NCI-H1105 (cell line): ENCODE measurements around the gene SPAG16.

ENCODE experiments used
- DNase-seq: peaks from one replicate; lab custom pipeline; 2025; lab: John Stamatoyannopoulos, UW

SPAG16 gene

GRCh38 chr2:213411582-213412289, 127.5 kb downstream of the SPAG16 start:
- no peak for DNase-seq

- DNase-seq: no peak
Measured at GRCh38 chr2:213415093-213415492, 130.8 kb downstream of the SPAG16 start.

- DNase-seq: no peak
Measured at GRCh38 chr2:213416832-213417231, 132.6 kb downstream of the SPAG16 start.

GRCh38 chr2:213419980-213420379, 135.7 kb downstream of the SPAG16 start:
- DNase-seq: no peak

GRCh38 chr2:213420828-213421385, 136.6 kb downstream of the SPAG16 start:
- no peak for DNase-seq

DNA sequence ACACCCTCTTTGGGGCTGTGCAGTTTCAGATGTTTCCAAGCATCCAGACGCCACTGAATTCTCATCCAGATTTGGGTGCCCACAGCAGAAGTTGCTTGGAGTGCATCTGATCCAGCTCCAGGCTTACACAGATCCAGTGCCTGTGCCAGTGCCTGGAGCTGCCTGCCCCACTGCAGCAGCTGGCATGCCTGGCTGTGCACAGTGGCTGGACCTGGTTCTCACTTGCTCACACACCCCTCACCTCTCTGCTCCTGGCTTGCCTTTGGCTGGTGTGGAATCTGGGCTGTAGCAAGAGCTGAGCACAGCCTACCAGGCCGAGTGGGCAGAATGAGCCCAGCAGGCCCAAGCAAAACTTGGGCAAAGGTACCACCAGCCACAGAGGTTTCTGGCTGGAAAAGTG, 137.9 kb downstream of the SPAG16 start:
- DNase-seq: no peak

DNA sequence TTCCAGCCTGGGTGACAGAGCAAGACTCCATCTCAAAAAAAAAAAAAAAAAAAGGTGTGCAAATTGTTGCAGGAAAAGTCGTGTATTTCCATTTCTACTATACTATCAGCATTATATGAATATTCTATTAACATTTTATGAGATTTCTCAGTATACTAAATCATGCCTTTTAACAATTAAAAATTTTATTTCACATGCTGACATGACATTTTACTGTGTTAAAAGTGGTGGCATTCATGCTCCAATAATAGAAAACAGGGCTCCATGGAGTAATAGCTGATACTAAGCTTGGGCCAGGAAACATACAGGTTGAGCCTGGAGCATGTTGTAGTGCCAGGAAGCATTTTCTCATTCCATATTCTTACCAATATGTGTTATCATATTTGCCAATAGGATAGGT, 141.4 kb downstream of the SPAG16 start:
- DNase-seq: no peak

- no peak for DNase-seq
Measured at GRCh38 chr2:213429516-213429915, 145.3 kb downstream of the SPAG16 start.

DNA sequence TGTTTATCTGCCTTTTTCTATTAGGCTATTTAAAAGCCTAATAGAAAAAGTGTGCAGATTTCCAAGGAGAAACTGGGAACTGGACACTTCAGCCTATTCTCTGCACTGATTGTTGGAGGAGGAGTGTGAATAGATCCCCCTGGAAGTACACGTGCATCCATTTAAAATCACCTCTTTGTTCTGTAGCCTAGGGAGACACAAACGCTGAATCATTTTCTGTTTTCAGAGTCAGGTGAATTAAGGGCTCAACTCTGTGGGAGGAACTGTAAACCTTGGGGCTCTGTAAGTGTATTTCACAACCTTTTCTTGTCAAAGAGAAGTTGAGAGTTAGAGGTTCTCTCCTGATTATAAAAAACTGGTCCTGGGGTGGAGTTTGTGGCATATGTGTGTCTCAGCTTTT, 159.7 kb downstream of the SPAG16 start:
- no peak for DNase-seq

- DNase-seq: no peak
Measured at GRCh38 chr2:213451542-213452239, 167.4 kb downstream of the SPAG16 start.

DNA sequence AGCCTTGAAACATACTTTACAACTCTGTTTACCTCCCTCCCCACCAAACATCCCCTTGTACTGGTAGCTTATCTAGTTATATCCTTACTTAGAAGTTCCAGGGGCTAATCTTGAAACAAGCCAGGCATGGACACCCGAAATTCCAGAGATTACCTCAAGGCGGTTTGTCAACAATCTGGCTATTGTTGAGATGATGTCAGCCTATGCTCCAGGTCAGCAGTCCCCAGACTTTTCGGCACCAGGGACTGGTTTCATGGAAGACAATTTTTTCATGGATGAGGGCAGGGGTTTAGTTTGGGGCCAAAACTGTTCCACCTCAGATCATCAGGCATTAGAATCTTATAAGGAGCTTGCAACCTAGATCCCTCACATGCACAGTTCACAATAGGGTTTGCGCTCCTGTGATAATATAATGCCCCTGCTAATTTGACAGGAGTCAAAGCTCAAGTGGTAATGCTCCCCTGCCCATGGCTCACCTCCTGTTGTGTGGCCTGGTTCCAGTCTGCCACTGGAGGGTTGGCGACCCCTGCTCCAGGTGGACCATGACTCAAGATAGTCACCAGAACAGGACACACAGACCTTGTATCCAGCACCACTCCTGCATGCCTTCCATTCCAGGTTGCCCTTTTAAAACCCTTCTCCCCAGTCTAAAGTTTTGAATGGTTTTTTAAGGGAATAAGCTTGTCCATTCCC, 171.2 kb downstream of the SPAG16 start:
- DNase-seq: no peak

DNA sequence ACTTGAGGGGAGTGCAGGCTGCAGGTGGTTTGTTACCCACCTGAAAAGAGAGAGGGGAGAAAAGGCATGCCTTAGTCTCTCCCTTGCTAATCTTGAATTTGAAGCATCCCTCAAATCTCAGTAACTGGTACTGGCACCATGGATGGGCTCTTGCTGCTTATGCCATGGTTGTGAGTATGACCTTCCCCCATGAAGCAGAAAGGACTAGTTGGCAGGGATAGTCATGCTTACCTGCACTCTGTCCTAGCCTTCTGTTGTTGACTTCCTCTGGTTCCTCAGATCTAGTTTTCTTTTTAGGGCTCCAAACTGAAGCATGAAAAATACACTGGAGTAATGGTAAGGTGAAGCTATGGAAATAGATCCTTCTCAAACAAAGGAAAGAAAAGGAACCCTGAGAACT, 191.2 kb downstream of the SPAG16 start:
- DNase-seq: no peak

DNA sequence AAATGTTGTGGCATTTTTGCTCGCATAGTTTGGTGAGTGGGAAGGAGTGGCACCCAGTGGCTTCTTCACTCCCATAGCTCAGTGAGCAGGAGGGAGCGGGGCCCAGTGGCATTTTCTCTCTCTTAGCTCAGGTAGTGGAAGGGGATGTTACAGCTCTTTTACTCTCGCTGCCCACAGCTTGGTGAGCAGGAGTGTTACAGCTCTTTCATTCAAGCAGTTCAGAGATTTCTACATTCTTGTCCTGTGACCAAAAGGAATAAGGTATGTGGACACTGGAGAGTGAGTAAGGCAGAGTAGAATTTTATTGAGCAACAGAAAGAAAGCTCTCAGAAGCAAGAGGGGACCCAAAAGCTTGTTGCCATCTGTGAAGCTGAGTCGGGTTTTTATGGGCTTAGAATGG, 192.4 kb downstream of the SPAG16 start:
- DNase-seq: no peak

DNA sequence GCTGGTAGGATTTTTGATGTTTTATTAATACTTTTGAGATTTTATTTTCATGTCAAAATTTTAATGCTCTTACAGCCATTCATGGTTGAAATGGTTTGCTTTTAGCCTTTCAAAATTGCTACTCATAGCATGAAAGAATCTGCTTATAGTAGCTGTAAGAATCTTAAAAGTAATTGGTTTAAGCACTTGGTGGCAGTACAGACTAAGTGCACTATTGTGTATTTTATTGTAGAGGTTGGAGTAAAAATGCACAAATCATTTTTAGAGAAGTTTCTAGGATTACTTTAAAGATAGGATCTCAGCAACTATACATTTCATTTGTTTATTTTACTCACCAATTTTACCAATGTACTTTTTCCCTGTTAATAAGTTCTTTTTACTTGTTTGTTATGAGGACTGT, 205.8 kb downstream of the SPAG16 start:
- DNase-seq: no peak

- DNase-seq: no peak
Measured at GRCh38 chr2:213491376-213491775, 207.1 kb downstream of the SPAG16 start.

DNA sequence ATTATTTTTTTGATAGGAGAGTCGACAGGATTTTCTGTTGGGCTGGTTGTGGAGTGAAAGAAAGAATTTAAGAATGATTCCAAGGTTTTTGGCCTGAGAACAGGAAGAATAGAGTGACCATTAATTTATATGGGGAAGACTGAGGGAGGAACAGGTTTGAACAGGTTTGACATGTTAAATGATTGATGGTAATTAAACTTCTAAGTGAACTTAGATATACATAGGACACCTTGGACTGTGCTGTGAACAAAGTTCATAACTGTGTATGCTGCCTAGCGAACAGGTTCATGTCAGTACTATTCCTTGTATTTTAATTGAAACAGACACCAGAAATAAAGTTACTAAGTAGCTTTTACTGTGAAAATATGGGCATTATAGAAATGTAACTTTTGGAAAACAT, 212.0 kb downstream of the SPAG16 start:
- DNase-seq: no peak

DNA sequence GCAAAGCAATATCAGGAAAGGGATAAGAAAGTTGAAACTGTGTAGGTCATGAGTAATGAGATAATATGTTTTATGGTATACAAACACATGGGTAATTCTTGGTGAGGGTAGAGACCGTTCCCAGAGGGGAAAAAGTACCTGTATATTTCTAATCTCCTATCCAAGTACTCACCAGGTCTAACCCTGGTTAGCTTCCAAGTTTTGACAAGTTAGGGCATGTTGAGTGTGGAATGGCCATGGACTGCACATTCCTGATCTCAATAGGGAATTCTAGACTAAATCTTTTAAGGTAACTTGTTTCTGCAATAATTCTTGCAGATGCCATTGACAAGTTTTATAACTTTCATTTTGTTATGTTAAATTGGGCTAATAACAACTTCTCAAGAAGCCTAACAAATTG, 216.6 kb downstream of the SPAG16 start:
- DNase-seq: no peak

- DNase-seq: no peak
Measured at GRCh38 chr2:213524164-213524563, 239.9 kb downstream of the SPAG16 start.

- DNase-seq: no peak
Measured at GRCh38 chr2:213537579-213537978, 253.3 kb downstream of the SPAG16 start.

GRCh38 chr2:213544940-213545339, 260.7 kb downstream of the SPAG16 start:
- no peak for DNase-seq

DNA sequence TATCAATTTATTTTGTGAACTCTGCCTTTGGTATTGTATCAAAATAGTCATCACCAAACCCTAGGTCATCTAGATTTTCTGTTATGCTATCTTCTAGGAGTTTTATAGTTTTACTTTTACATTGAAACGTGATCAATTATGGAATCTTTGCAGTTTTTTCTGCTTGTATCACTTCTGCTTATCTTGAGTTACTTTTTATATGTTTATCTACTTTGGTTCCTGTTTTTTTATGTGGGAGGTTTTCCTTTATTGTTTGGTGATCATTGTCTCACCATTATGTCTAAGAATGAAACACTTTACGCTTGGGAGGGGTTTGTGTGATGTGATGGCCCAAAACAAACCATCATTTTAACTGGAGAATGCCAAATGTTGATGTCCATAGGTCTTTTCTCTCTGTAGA, 261.2 kb downstream of the SPAG16 start:
- no peak for DNase-seq

DNA sequence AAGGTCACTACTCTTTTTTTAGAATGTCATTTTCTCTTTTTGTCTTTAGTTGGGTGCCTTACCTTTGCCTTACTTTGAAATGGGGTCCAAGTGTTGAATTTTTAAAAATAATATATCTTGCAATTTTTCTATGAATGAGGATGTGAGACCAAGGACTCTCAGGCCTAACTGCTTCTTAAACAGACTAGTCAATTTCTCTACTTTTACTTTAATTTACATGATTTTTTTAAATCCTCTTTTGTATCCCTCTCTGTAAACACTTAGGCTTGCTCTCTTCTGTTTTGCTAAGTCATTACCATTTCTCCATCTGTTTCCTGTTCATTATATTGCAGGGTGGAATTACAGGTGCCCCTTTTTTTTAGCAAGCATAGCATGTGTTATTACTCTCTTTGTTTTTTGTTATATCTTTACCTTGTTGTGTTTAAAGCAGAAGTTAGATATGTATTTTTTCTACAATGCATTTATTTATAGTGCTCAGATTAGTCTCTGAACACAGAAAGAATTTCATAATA, 261.8 kb downstream of the SPAG16 start:
- DNase-seq: no peak

DNA sequence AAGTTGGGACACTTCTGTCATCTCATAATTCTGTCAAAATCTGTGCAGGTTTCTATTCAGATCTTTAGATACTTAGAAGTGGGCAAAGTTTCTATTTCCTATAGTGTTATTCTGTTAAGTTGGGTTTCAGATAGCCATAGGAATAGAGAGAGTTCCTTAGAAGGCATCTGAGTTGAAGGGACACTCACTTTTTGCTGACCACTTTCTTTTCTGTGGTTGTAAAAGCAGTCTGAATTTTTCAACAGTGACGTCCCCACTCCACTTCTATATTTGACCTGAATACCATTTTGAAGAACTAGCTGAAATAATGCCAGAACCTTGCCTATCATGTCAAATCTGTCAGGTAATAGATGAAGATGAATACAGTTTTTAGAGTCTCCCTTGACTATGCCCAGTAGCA, 267.3 kb downstream of the SPAG16 start:
- DNase-seq: no peak
